ENCODE measurements around the gene PIGX.

Gene PIGX

DNA sequence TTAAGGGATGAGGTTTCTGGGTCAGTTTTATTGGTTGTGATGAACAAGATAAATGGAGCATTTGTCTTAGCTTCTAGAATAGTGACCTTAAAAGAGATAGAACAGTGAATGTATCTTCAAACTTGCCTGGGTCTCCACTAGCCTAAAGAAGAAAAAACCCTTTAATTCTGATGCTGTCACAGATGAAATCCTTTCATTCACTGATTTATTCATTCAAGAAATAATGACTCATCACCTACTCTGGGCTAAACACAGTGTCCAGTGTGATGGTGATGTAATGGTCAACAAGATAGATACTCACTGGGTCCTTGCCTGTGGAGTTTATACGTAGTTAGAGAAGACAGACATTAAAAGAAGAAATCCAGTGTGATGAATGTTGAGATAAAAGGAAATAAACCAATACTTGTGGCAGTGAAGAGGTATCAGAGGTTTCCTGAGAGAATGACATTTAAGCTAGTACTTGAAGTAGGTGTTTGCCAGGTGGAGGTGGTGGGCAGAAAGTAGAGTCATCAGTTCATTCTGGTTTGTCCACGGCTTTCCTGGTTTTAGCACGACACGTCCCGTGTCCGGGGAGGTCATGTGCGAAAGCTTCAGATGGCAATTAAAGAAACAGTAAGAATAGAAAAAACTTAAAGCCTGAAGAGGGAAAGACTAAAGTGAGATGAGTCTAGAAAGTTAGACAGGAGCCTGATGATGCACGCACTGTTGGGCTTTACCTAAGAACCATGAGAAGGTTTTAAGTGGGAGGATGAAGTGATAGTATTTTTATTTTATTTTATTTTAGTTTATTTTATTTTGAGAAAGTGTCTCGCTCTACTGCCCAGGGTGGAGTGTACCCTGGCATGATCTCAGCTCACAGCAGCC lies 45.9 kb downstream of the PIGX start:
- no peak for TF ChIP-seq CTCF (IDR thresholded peaks at IDR 0.05)
- H3K27me3 ChIP-seq (ENCODE audit: control insufficient read depth, insufficient read depth, low read length): no peaks in the 10 kb centered on the region
- no peak overlapping the region for H3K9ac ChIP-seq
- H3K36me3 ChIP-seq (ENCODE audit: control insufficient read depth, insufficient read depth, low read length): no peaks in the 10 kb centered on the region
- peaks cover 47% of the 10 kb centered on the region for H3K79me2 ChIP-seq
- no peaks in the 10 kb centered on the region for H3K9me3 ChIP-seq (ENCODE audit: control insufficient read depth, low read length)
- no peak overlapping the region for H3K4me2 ChIP-seq (ENCODE audit: low read length)
- H3K27ac ChIP-seq: no peak overlapping the region
- H3K4me1 ChIP-seq: peaks cover 15% of the 10 kb centered on the region
- H3K4me3 ChIP-seq (ENCODE audit: low read depth, low read length): no peak overlapping the region
- H2AFZ ChIP-seq: no peak overlapping the region

DNA sequence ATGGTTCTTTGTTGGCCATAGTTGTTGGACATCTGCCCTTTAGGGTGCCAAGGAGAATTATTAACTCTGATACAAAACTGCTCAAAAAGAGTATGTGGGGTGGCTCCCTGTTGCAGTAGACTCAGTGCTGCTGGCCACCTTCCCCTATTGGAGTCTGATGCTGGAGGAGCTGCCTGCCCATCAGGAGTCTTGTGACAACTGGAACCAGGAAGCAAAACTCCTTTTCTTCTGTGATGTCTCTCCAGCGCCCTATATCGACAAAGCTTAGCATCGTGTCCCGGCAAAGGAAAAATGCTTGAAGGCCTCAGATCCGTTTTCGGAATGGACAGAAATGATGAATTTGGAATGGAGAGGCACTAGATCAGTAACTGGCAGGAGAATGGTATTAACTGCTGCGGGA lies 51.0 kb downstream of the PIGX start:
- Histone ChIP-seq H2AFZ (no peak overlapping the region), H3K9me3 (ENCODE audit: control insufficient read depth, low read length) (no peaks in the 10 kb centered on the region), H3K27me3 (ENCODE audit: control insufficient read depth, insufficient read depth, low read length) (no peaks in the 10 kb centered on the region), H3K9ac (no peak overlapping the region), H3K4me3 (ENCODE audit: low read depth, low read length) (no peak overlapping the region), H3K36me3 (ENCODE audit: control insufficient read depth, insufficient read depth, low read length) (no peaks in the 10 kb centered on the region), H3K4me2 (ENCODE audit: low read length) (no peak overlapping the region), H3K79me2 (peaks cover 39% of the 10 kb centered on the region), H3K4me1 (peaks cover 1% of the 10 kb centered on the region), H3K27ac (no peak overlapping the region)
- no peak for TF ChIP-seq CTCF (IDR thresholded peaks at IDR 0.05)

GRCh38 chr3:196765454-196765853 lies 53.3 kb downstream of the PIGX start:
- no peaks in the 10 kb centered on the region for H3K4me1 ChIP-seq
- no peak overlapping the region for H3K9ac ChIP-seq
- no peak overlapping the region for H2AFZ ChIP-seq
- H3K4me2 ChIP-seq (ENCODE audit: low read length): no peak overlapping the region
- no peak overlapping the region for H3K27ac ChIP-seq
- H3K36me3 ChIP-seq (ENCODE audit: control insufficient read depth, insufficient read depth, low read length): no peaks in the 10 kb centered on the region
- H3K4me3 ChIP-seq (ENCODE audit: low read depth, low read length): no peak overlapping the region
- no peak for TF ChIP-seq CTCF (IDR thresholded peaks at IDR 0.05)
- no peaks in the 10 kb centered on the region for H3K9me3 ChIP-seq (ENCODE audit: control insufficient read depth, low read length)
- H3K27me3 ChIP-seq (ENCODE audit: control insufficient read depth, insufficient read depth, low read length): no peaks in the 10 kb centered on the region
- peaks cover 36% of the 10 kb centered on the region for H3K79me2 ChIP-seq

- H3K4me3 ChIP-seq (ENCODE audit: low read depth, low read length): no peak overlapping the region
- no peak overlapping the region for H3K9ac ChIP-seq
- TF ChIP-seq CTCF (IDR thresholded peaks at IDR 0.05): no peak
- no peak overlapping the region for H3K27ac ChIP-seq
- H3K79me2 ChIP-seq: peaks cover 40% of the 10 kb centered on the region
- no peak overlapping the region for H3K4me2 ChIP-seq (ENCODE audit: low read length)
- H3K27me3 ChIP-seq (ENCODE audit: control insufficient read depth, insufficient read depth, low read length): no peaks in the 10 kb centered on the region
- H3K36me3 ChIP-seq (ENCODE audit: control insufficient read depth, insufficient read depth, low read length): no peaks in the 10 kb centered on the region
- no peaks in the 10 kb centered on the region for H3K9me3 ChIP-seq (ENCODE audit: control insufficient read depth, low read length)
- no peak overlapping the region for H2AFZ ChIP-seq
- peaks cover 9% of the 10 kb centered on the region for H3K4me1 ChIP-seq
Observed at GRCh38 chr3:196771067-196771466, 58.9 kb downstream of the PIGX start.

- Histone ChIP-seq H3K27me3 (ENCODE audit: control insufficient read depth, insufficient read depth, low read length) (no peaks in the 10 kb centered on the region), H3K4me1 (peaks cover 9% of the 10 kb centered on the region), H3K27ac (no peak overlapping the region), H3K4me2 (ENCODE audit: low read length) (no peak overlapping the region), H3K9ac (no peak overlapping the region), H2AFZ (no peak overlapping the region), H3K9me3 (ENCODE audit: control insufficient read depth, low read length) (no peaks in the 10 kb centered on the region), H3K36me3 (ENCODE audit: control insufficient read depth, insufficient read depth, low read length) (no peaks in the 10 kb centered on the region), H3K79me2 (peaks cover 35% of the 10 kb centered on the region), H3K4me3 (ENCODE audit: low read depth, low read length) (no peak overlapping the region)
- TF ChIP-seq CTCF (IDR thresholded peaks at IDR 0.05): no peak
Observed at GRCh38 chr3:196772102-196772501, 59.9 kb downstream of the PIGX start.
